Omental fat pad (tissue), 4 donors: ENCODE data around the gene SF3B1. TPM values are rescaled to one million over a fixed set of nuclear protein-coding genes. Genes with fewer than 3 reads are reported as not detected.

Experiments used
- ATAC-seq: fragments of 150-250 bp; one replicate; pipeline ENCODE4 v1.9.1; 2016; ENCODE audit warnings: mild to moderate bottlenecking, moderate library complexity; ENCODE audit not compliant: low FRiP score
- DNase-seq: peaks from one replicate; pipeline ENCODE4 v3.0.0-alpha.2; 2019; ENCODE audit warnings: low spot score
- CTCF ChIP-seq, 3 donors: fragments of 450-650 bp; IDR thresholded peaks; one replicate each; pipeline ENCODE4 v1.5.1; 2016 to 2017; ENCODE audit warnings: antibody characterized with exemption in 3 of 3, mild to moderate bottlenecking in 3 of 3, moderate library complexity in 2 of 3
- total RNA-seq, 4 donors: library from RNA; depleted of rRNA; stranded (reverse); fragments of >200 nt; gene quantifications; one replicate each; pipeline ENCODE4 v1.1.0, GENCODE V29; 2016

The SF3B1 gene
- total RNA-seq, 4 donors from 2014 or later: 257 to 444 (median 292) TPM

- TF ChIP-seq CTCF (IDR thresholded peaks at IDR 0.05): no peak
- DNase-seq (no peak), ATAC-seq (no peak)
Measured at GRCh38 chr2:197414515-197414914, 20.3 kb downstream of the SF3B1 start.

GRCh38 chr2:197414039-197414438 is 20.8 kb downstream of the SF3B1 start:
- no peak for ATAC-seq
- no peak for TF ChIP-seq CTCF (IDR thresholded peaks at IDR 0.05)
- no peak for DNase-seq

- no peak for TF ChIP-seq CTCF (IDR thresholded peaks at IDR 0.05)
- DNase-seq: no peak
- ATAC-seq: no peak
Measured at GRCh38 chr2:197405582-197405981, 29.2 kb downstream of the SF3B1 start.

- no peak for ATAC-seq
- no peak for DNase-seq
Measured at GRCh38 chr2:197399887-197400540, 34.8 kb downstream of the SF3B1 start.

GRCh38 chr2:197398913-197399312 is 35.9 kb downstream of the SF3B1 start:
- ATAC-seq: no peak
- DNase-seq: no peak
- no peak for TF ChIP-seq CTCF (IDR thresholded peaks at IDR 0.05)

More at GRCh38 chr2:197399887-197400540, 34.8 kb downstream of the SF3B1 start:
- no peak for TF ChIP-seq CTCF (IDR thresholded peaks at IDR 0.05)

- DNase-seq (no peak), ATAC-seq (no peak)
- no peak for TF ChIP-seq CTCF (IDR thresholded peaks at IDR 0.05)
Measured at GRCh38 chr2:197391220-197391717, 43.6 kb downstream of the SF3B1 start.
